Activated T-cell treated with anti-CD3 and anti-CD28 coated beads for 1 hour (primary cell): ENCODE data around the gene OLR1.
"Not testable (repeated sequence)": the region's sequence is repeated elsewhere in the genome, so short reads cannot be mapped to it uniquely, and the experiment has no call there.

Experiments used
- DNase-seq: peaks from one replicate; pipeline ENCODE4 v3.0.0-alpha.2; 2020; ENCODE audit warnings: low read depth

The OLR1 gene

GRCh38 chr12:10171973-10172728 is at the start of gene OLR1:
TSS of gene OLR1 (minus strand) at chr12:10172132. CDS start at chr12:10172077, 55 bp downstream.
- no peak for DNase-seq

GRCh38 chr12:10220398-10221077 is 48.6 kb upstream of the OLR1 start:
- DNase-seq = no peak

GRCh38 chr12:10218021-10218420 is 46.1 kb upstream of the OLR1 start:
- DNase-seq = no peak

GRCh38 chr12:10215946-10216345 is 44.0 kb upstream of the OLR1 start:
- DNase-seq = not testable (repeated sequence)

GRCh38 chr12:10215436-10215835 is 43.5 kb upstream of the OLR1 start:
- DNase-seq = no peak

GRCh38 chr12:10214895-10215267 is 42.9 kb upstream of the OLR1 start:
- DNase-seq = no peak

GRCh38 chr12:10214136-10214894 is 42.4 kb upstream of the OLR1 start:
- no peak for DNase-seq

GRCh38 chr12:10213168-10214135 is 41.5 kb upstream of the OLR1 start:
- peak; percentile 54 for DNase-seq

- DNase-seq = peak; percentile 72
Observed at GRCh38 chr12:10212739-10213131, 40.8 kb upstream of the OLR1 start, which contains the start of gene GABARAPL1. TSS of gene GABARAPL1 (plus strand) at chr12:10212877. CDS start at chr12:10213130, 253 bp downstream.

- peak; percentile 66 for DNase-seq
Observed at GRCh38 chr12:10211940-10212738, 40.2 kb upstream of the OLR1 start.

- DNase-seq = no peak
Observed at GRCh38 chr12:10211101-10211939, 39.4 kb upstream of the OLR1 start.

GRCh38 chr12:10210225-10210624 is 38.3 kb upstream of the OLR1 start:
- no peak for DNase-seq

- DNase-seq = no peak
Observed at GRCh38 chr12:10207136-10207535, 35.2 kb upstream of the OLR1 start.

GRCh38 chr12:10205220-10205807 is 33.4 kb upstream of the OLR1 start:
- no peak for DNase-seq

GRCh38 chr12:10204495-10204894 is 32.6 kb upstream of the OLR1 start:
- not testable (repeated sequence) for DNase-seq

GRCh38 chr12:10197879-10198278 is 25.9 kb upstream of the OLR1 start:
- no peak for DNase-seq

GRCh38 chr12:10196210-10196609 is 24.3 kb upstream of the OLR1 start:
- DNase-seq = no peak

- DNase-seq = no peak
Observed at GRCh38 chr12:10194160-10194670, 22.3 kb upstream of the OLR1 start.

GRCh38 chr12:10191865-10192264 is 19.9 kb upstream of the OLR1 start:
- no peak for DNase-seq
